ENCODE results near the gene NUDT3.
"Not testable (repeated sequence)": the region's sequence is repeated elsewhere in the genome, so short reads cannot be mapped to it uniquely, and the experiment has no call there.

Gene NUDT3

GRCh38 chr6:34375833-34376232 lies 16.6 kb downstream of the NUDT3 start:
- Histone ChIP-seq H3K4me1 (ENCODE audit: insufficient read depth, insufficient read length) (no peaks in the 10 kb centered on the region), H3K27me3 (ENCODE audit: insufficient read depth, insufficient read length) (no peaks in the 10 kb centered on the region), H3K9me3 (ENCODE audit: insufficient read depth, low read length) (no peaks in the 10 kb centered on the region), H3K4me3 (ENCODE audit: insufficient read length, low read depth) (no peak overlapping the region), H3K36me3 (ENCODE audit: insufficient read depth, insufficient read length, low read length) (no peaks in the 10 kb centered on the region), H3K9ac (ENCODE audit: insufficient read length, low read depth) (no peak overlapping the region)
- DNase-seq (ENCODE audit: low read depth, low spot score), result no peak
- TF ChIP-seq YY1 (IDR thresholded peaks at IDR 0.05; ENCODE audit: insufficient read depth, insufficient read length) (no peak), ZNF274 (IDR thresholded peaks at IDR 0.05; ENCODE audit: low read depth, low read length) (no peak), SUZ12 (IDR thresholded peaks at IDR 0.05; ENCODE audit: extremely low read depth, insufficient read depth, insufficient read length) (no peak)

- TF ChIP-seq ZNF274 (IDR thresholded peaks at IDR 0.05; ENCODE audit: low read depth, low read length), result no peak
- no peak for TF ChIP-seq SUZ12 (IDR thresholded peaks at IDR 0.05; ENCODE audit: extremely low read depth, insufficient read depth, insufficient read length)
- no peak for TF ChIP-seq YY1 (IDR thresholded peaks at IDR 0.05; ENCODE audit: insufficient read depth, insufficient read length)
- H3K9me3 ChIP-seq (ENCODE audit: insufficient read depth, low read length), result no peaks in the 10 kb centered on the region
- H3K9ac ChIP-seq (ENCODE audit: insufficient read length, low read depth), result no peak overlapping the region
- no peak for DNase-seq (ENCODE audit: low read depth, low spot score)
- peaks cover 2% of the 10 kb centered on the region for H3K36me3 ChIP-seq (ENCODE audit: insufficient read depth, insufficient read length, low read length)
- no peaks in the 10 kb centered on the region for H3K4me1 ChIP-seq (ENCODE audit: insufficient read depth, insufficient read length)
- H3K4me3 ChIP-seq (ENCODE audit: insufficient read length, low read depth), result no peak overlapping the region
- H3K27me3 ChIP-seq (ENCODE audit: insufficient read depth, insufficient read length), result no peaks in the 10 kb centered on the region
Observed at GRCh38 chr6:34374508-34374907, 18.0 kb downstream of the NUDT3 start.

GRCh38 chr6:34374069-34374468 lies 18.4 kb downstream of the NUDT3 start:
- no peak overlapping the region for H3K4me3 ChIP-seq (ENCODE audit: insufficient read length, low read depth)
- DNase-seq (ENCODE audit: low read depth, low spot score), result no peak
- no peaks in the 10 kb centered on the region for H3K9me3 ChIP-seq (ENCODE audit: insufficient read depth, low read length)
- H3K27me3 ChIP-seq (ENCODE audit: insufficient read depth, insufficient read length), result no peaks in the 10 kb centered on the region
- H3K9ac ChIP-seq (ENCODE audit: insufficient read length, low read depth), result no peak overlapping the region
- no peaks in the 10 kb centered on the region for H3K4me1 ChIP-seq (ENCODE audit: insufficient read depth, insufficient read length)
- H3K36me3 ChIP-seq (ENCODE audit: insufficient read depth, insufficient read length, low read length), result peaks cover 2% of the 10 kb centered on the region
- no peak for TF ChIP-seq YY1 (IDR thresholded peaks at IDR 0.05; ENCODE audit: insufficient read depth, insufficient read length)
- no peak for TF ChIP-seq SUZ12 (IDR thresholded peaks at IDR 0.05; ENCODE audit: extremely low read depth, insufficient read depth, insufficient read length)
- no peak for TF ChIP-seq ZNF274 (IDR thresholded peaks at IDR 0.05; ENCODE audit: low read depth, low read length)

GRCh38 chr6:34373511-34373910 lies 19.0 kb downstream of the NUDT3 start:
- TF ChIP-seq SUZ12 (IDR thresholded peaks at IDR 0.05; ENCODE audit: extremely low read depth, insufficient read depth, insufficient read length), result no peak
- no peak for TF ChIP-seq YY1 (IDR thresholded peaks at IDR 0.05; ENCODE audit: insufficient read depth, insufficient read length)
- TF ChIP-seq ZNF274 (IDR thresholded peaks at IDR 0.05; ENCODE audit: low read depth, low read length), result no peak
- Histone ChIP-seq H3K9me3 (ENCODE audit: insufficient read depth, low read length) (no peaks in the 10 kb centered on the region), H3K4me3 (ENCODE audit: insufficient read length, low read depth) (no peak overlapping the region), H3K9ac (ENCODE audit: insufficient read length, low read depth) (no peak overlapping the region), H3K4me1 (ENCODE audit: insufficient read depth, insufficient read length) (no peaks in the 10 kb centered on the region), H3K27me3 (ENCODE audit: insufficient read depth, insufficient read length) (no peaks in the 10 kb centered on the region), H3K36me3 (ENCODE audit: insufficient read depth, insufficient read length, low read length) (peaks cover 2% of the 10 kb centered on the region)
- DNase-seq (ENCODE audit: low read depth, low spot score), result no peak

- not testable (repeated sequence) for H3K4me3 ChIP-seq (ENCODE audit: insufficient read length, low read depth); H3K9me3 ChIP-seq (ENCODE audit: insufficient read depth, low read length); H3K9ac ChIP-seq (ENCODE audit: insufficient read length, low read depth); H3K4me1 ChIP-seq (ENCODE audit: insufficient read depth, insufficient read length); H3K27me3 ChIP-seq (ENCODE audit: insufficient read depth, insufficient read length); DNase-seq (ENCODE audit: low read depth, low spot score); H3K36me3 ChIP-seq (ENCODE audit: insufficient read depth, insufficient read length, low read length)
Observed at GRCh38 chr6:34371865-34372264, 20.6 kb downstream of the NUDT3 start.

GRCh38 chr6:34370361-34370760 lies 22.1 kb downstream of the NUDT3 start:
- H3K4me1 ChIP-seq (ENCODE audit: insufficient read depth, insufficient read length), result no peaks in the 10 kb centered on the region
- no peak overlapping the region for H3K9ac ChIP-seq (ENCODE audit: insufficient read length, low read depth)
- H3K4me3 ChIP-seq (ENCODE audit: insufficient read length, low read depth), result no peak overlapping the region
- no peaks in the 10 kb centered on the region for H3K27me3 ChIP-seq (ENCODE audit: insufficient read depth, insufficient read length)
- peaks cover 2% of the 10 kb centered on the region for H3K36me3 ChIP-seq (ENCODE audit: insufficient read depth, insufficient read length, low read length)
- TF ChIP-seq SUZ12 (IDR thresholded peaks at IDR 0.05; ENCODE audit: extremely low read depth, insufficient read depth, insufficient read length) (no peak), ZNF274 (IDR thresholded peaks at IDR 0.05; ENCODE audit: low read depth, low read length) (no peak), YY1 (IDR thresholded peaks at IDR 0.05; ENCODE audit: insufficient read depth, insufficient read length) (no peak)
- no peaks in the 10 kb centered on the region for H3K9me3 ChIP-seq (ENCODE audit: insufficient read depth, low read length)
- DNase-seq (ENCODE audit: low read depth, low spot score), result no peak

GRCh38 chr6:34369385-34369784 lies 23.1 kb downstream of the NUDT3 start:
- Histone ChIP-seq H3K9me3 (ENCODE audit: insufficient read depth, low read length) (no peaks in the 10 kb centered on the region), H3K9ac (ENCODE audit: insufficient read length, low read depth) (no peak overlapping the region), H3K36me3 (ENCODE audit: insufficient read depth, insufficient read length, low read length) (peaks cover 2% of the 10 kb centered on the region), H3K4me3 (ENCODE audit: insufficient read length, low read depth) (no peak overlapping the region), H3K4me1 (ENCODE audit: insufficient read depth, insufficient read length) (no peaks in the 10 kb centered on the region), H3K27me3 (ENCODE audit: insufficient read depth, insufficient read length) (no peaks in the 10 kb centered on the region)
- no peak for DNase-seq (ENCODE audit: low read depth, low spot score)
- no peak for TF ChIP-seq ZNF274 (IDR thresholded peaks at IDR 0.05; ENCODE audit: low read depth, low read length)
- TF ChIP-seq SUZ12 (IDR thresholded peaks at IDR 0.05; ENCODE audit: extremely low read depth, insufficient read depth, insufficient read length), result no peak
- no peak for TF ChIP-seq YY1 (IDR thresholded peaks at IDR 0.05; ENCODE audit: insufficient read depth, insufficient read length)

GRCh38 chr6:34366639-34366921 lies 25.9 kb downstream of the NUDT3 start:
- H3K9me3 ChIP-seq (ENCODE audit: insufficient read depth, low read length), result no peaks in the 10 kb centered on the region
- H3K9ac ChIP-seq (ENCODE audit: insufficient read length, low read depth), result no peak overlapping the region
- H3K4me3 ChIP-seq (ENCODE audit: insufficient read length, low read depth), result no peak overlapping the region
- no peak for TF ChIP-seq YY1 (IDR thresholded peaks at IDR 0.05; ENCODE audit: insufficient read depth, insufficient read length)
- no peak for TF ChIP-seq SUZ12 (IDR thresholded peaks at IDR 0.05; ENCODE audit: extremely low read depth, insufficient read depth, insufficient read length)
- TF ChIP-seq ZNF274 (IDR thresholded peaks at IDR 0.05; ENCODE audit: low read depth, low read length), result no peak
- H3K27me3 ChIP-seq (ENCODE audit: insufficient read depth, insufficient read length), result no peaks in the 10 kb centered on the region
- H3K36me3 ChIP-seq (ENCODE audit: insufficient read depth, insufficient read length, low read length), result peaks cover 2% of the 10 kb centered on the region
- peaks cover 3% of the 10 kb centered on the region for H3K4me1 ChIP-seq (ENCODE audit: insufficient read depth, insufficient read length)
- no peak for DNase-seq (ENCODE audit: low read depth, low spot score)

- not testable (repeated sequence) for H3K9ac ChIP-seq (ENCODE audit: insufficient read length, low read depth); H3K9me3 ChIP-seq (ENCODE audit: insufficient read depth, low read length); H3K27me3 ChIP-seq (ENCODE audit: insufficient read depth, insufficient read length); DNase-seq (ENCODE audit: low read depth, low spot score); H3K4me1 ChIP-seq (ENCODE audit: insufficient read depth, insufficient read length); H3K4me3 ChIP-seq (ENCODE audit: insufficient read length, low read depth); H3K36me3 ChIP-seq (ENCODE audit: insufficient read depth, insufficient read length, low read length)
Observed at GRCh38 chr6:34365781-34366638, 26.5 kb downstream of the NUDT3 start.

- H3K9ac ChIP-seq (ENCODE audit: insufficient read length, low read depth); H3K36me3 ChIP-seq (ENCODE audit: insufficient read depth, insufficient read length, low read length); H3K4me3 ChIP-seq (ENCODE audit: insufficient read length, low read depth); DNase-seq (ENCODE audit: low read depth, low spot score); H3K4me1 ChIP-seq (ENCODE audit: insufficient read depth, insufficient read length); H3K9me3 ChIP-seq (ENCODE audit: insufficient read depth, low read length); H3K27me3 ChIP-seq (ENCODE audit: insufficient read depth, insufficient read length): not testable (repeated sequence)
Observed at GRCh38 chr6:34363681-34364075, 28.8 kb downstream of the NUDT3 start.
